ENCODE measurements around the gene WDR6.

The WDR6 gene

DNA sequence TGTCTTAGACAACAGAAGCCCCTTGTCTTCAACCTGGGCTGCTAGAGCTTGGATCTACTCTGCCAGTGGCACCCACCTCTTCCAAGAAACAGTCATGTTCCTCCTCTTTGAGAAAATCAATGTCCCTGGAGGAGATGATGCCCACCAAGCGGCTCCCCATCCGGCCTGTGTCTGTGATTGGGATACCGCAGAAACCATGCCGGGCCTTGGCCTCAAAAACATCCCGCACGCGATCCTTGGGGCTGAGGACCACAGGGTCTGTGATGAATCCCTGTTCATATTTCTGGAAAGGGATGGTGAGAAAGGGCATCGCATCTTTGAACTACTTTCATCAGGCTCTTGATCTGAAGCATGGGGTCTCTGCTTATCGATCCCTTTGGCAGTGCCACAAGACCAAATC, 20.4 kb downstream of the WDR6 start:
- FAIRE-seq (no peak), DNase-seq (ENCODE audit: low spot score) (no peak)

DNA sequence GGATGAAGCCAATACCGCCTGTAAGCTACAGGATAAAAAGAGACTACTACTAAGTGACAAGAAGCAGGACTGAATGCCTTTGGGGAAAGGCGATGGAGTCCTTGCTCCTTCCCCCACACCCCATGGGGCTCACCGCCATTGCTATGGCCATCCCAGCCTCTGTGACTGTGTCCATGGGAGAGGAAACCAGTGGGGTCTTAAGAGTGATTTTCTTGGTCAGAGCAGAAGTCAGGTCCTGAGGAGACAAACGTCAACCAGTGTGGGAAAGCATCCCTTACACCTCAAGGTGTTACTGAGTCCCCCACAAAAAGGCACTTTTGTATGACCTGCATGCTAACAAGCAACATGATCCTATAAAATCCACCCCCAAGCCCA, 21.1 kb downstream of the WDR6 start:
- DNase-seq (ENCODE audit: low spot score) (no peak), FAIRE-seq (no peak)

GRCh38 chr3:49028673-49029562, 21.7 kb downstream of the WDR6 start, which contains the start of gene IMPDH2:
Gene IMPDH2, minus strand, starts transcription at chr3:49029398. Its CDS starts 48 bp downstream, at chr3:49029350.
- DNase-seq (ENCODE audit: low spot score) (peak; percentile 94), FAIRE-seq (peak; percentile 99)

- DNase-seq (ENCODE audit: low spot score): no peak
- FAIRE-seq: no peak
Measured at GRCh38 chr3:49029563-49029884, 22.3 kb downstream of the WDR6 start.

- FAIRE-seq (no peak), DNase-seq (ENCODE audit: low spot score) (no peak)
Measured at GRCh38 chr3:49030321-49030720, 23.1 kb downstream of the WDR6 start.

DNA sequence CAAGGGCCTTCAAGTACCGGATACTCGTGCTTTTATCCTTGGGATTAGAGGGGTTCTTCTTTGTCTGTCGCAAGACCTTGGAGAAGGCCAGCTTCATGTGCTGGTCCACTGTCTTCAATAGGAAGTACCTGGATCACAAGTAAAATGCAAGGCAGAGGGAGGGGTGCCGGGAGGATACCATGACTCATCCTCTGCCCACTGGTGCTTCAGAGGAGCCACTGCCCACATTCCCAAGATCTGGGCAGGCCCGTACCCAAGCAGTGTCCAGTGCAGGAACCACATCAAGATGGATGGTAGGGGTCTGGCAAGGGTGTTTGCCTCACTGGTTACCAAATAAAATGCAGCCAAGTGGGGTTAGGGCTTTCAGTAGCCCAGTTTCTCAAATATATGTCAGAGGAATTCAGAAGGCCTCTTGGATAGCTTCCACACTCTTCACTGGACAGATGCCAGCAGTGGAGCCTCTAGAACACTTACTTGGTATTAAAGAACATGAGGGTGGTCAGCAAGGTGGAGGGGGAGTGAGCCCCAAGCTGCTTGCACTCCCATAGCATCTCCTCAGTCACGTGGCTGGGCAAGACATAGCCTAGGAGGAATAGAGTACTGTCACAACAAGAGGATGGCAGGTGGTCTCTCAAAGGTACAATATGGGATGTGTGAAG, 25.6 kb downstream of the WDR6 start:
- no peak for FAIRE-seq

GRCh38 chr3:49034650-49035049, 27.5 kb downstream of the WDR6 start:
- DNase-seq (ENCODE audit: low spot score) (no peak), FAIRE-seq (no peak)

More for the DNA sequence above, 25.6 kb downstream of the WDR6 start:
- no peak for DNase-seq (ENCODE audit: low spot score)

DNA sequence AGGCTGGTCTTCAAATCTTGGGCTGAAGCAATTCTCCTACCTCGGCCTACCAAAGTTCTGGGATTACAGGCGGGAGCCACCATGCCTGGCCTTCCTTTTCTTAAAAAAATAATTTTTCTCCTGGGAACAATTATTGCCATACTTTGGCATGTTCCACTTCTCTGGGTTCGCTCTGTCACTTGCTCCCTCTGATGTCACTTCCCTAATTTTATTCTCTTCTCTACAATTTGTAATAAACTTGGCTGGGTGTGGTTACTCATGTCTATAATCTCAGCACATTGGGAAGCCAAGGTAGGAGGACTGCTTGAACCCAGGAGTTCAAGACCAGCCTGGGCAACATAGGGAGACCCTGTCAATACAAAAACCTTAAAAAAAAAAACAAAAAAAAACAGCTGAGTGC, 28.1 kb downstream of the WDR6 start:
- FAIRE-seq (no peak), DNase-seq (ENCODE audit: low spot score) (no peak)

- FAIRE-seq: no peak
- DNase-seq (ENCODE audit: low spot score): no peak
Measured at GRCh38 chr3:49053543-49053942, 46.4 kb downstream of the WDR6 start.

GRCh38 chr3:49054344-49054862, 47.2 kb downstream of the WDR6 start:
- FAIRE-seq (no peak), DNase-seq (ENCODE audit: low spot score) (no peak)

- no peak for FAIRE-seq
- no peak for DNase-seq (ENCODE audit: low spot score)
Measured at GRCh38 chr3:49057268-49057667, 50.1 kb downstream of the WDR6 start.

DNA sequence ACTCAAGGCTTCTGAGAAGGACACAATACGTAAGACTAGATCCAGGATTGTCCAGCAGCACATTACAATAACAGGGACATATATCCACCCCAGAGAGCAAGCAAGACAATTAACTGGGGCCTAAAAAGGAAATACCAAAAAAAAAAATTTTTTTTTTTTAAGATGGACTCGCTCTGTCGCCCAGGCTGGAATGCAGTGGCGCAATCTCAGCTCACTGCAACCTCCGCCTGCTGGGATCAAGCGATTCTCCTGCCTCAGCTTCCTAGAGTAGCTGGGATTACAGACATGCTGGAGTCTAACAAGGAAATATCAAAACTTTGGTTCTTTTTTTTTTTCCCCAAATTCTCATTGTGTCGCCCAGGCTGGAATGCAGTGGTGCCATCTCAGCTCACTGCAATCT, 50.8 kb downstream of the WDR6 start:
- DNase-seq (ENCODE audit: low spot score) (no peak), FAIRE-seq (no peak)
